ENCODE results near the gene FAM53B. TPM values are rescaled to one million over a fixed set of nuclear protein-coding genes. Genes with fewer than 3 reads are reported as not detected.

Gene FAM53B
- total RNA-seq, 2 donors from 2014 or later = 43.3 to 45.2 TPM

- Histone ChIP-seq H3K9me3 (no peaks in the 10 kb centered on the region), H3K4me3 (no peak overlapping the region), H3K36me3 (no peaks in the 10 kb centered on the region), H3K27ac (no peak overlapping the region), H3K27me3 (no peaks in the 10 kb centered on the region), H3K4me1 (no peaks in the 10 kb centered on the region), H3K9ac (ENCODE audit: low read depth in 2 of 2, low read length in 2 of 2) (no peak overlapping the region)
- TF ChIP-seq, protein P1, sequence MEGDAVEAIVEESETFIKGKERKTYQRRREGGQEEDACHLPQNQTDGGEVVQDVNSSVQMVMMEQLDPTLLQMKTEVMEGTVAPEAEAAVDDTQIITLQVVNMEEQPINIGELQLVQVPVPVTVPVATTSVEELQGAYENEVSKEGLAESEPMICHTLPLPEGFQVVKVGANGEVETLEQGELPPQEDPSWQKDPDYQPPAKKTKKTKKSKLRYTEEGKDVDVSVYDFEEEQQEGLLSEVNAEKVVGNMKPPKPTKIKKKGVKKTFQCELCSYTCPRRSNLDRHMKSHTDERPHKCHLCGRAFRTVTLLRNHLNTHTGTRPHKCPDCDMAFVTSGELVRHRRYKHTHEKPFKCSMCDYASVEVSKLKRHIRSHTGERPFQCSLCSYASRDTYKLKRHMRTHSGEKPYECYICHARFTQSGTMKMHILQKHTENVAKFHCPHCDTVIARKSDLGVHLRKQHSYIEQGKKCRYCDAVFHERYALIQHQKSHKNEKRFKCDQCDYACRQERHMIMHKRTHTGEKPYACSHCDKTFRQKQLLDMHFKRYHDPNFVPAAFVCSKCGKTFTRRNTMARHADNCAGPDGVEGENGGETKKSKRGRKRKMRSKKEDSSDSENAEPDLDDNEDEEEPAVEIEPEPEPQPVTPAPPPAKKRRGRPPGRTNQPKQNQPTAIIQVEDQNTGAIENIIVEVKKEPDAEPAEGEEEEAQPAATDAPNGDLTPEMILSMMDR (IDR thresholded peaks at IDR 0.05) = no peak
- intact Hi-C loops (cut with DNase I) = no loop called here
- no peak for DNase-seq
Observed at GRCh38 chr10:124765256-124765655, 21.1 kb upstream of the FAM53B start.

GRCh38 chr10:124763267-124763666 is 19.1 kb upstream of the FAM53B start:
- Histone ChIP-seq H3K4me3 (no peak overlapping the region), H3K27ac (no peak overlapping the region), H3K36me3 (no peaks in the 10 kb centered on the region), H3K4me1 (no peaks in the 10 kb centered on the region), H3K9me3 (no peaks in the 10 kb centered on the region), H3K9ac (ENCODE audit: low read depth in 2 of 2, low read length in 2 of 2) (no peak overlapping the region), H3K27me3 (no peaks in the 10 kb centered on the region)
- intact Hi-C loops (cut with DNase I) = no loop called here
- DNase-seq = no peak
- TF ChIP-seq, protein P1 (IDR thresholded peaks at IDR 0.05) = no peak

DNA sequence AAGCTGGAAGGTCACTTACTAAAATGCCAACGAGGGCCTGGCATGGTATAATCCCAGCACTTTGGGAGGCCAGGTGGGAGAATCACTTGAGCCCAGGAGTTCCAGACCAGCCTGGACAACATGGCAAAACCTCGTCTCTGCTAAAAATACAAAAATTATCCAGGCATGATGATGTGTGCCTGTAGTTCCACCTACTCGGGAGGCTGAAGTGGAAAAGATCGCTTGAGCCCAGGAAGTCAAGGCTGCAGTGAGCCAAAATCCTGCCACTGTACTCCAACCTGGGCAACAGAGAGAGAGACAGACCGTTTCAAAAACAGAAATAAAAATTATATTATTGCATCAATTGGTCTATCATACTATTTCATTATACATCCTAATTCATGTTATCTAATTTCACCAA is 18.1 kb upstream of the FAM53B start:
- no peak overlapping the region for H3K4me3 ChIP-seq
- no peaks in the 10 kb centered on the region for H3K27me3 ChIP-seq
- intact Hi-C loops (cut with DNase I) = no loop called here
- H3K36me3 ChIP-seq = no peaks in the 10 kb centered on the region
- no peak for DNase-seq
- H3K27ac ChIP-seq = no peak overlapping the region
- no peaks in the 10 kb centered on the region for H3K4me1 ChIP-seq
- no peaks in the 10 kb centered on the region for H3K9me3 ChIP-seq
- TF ChIP-seq, protein P1 (IDR thresholded peaks at IDR 0.05) = no peak
- H3K9ac ChIP-seq (ENCODE audit: low read depth in 2 of 2, low read length in 2 of 2) = no peak overlapping the region

DNA sequence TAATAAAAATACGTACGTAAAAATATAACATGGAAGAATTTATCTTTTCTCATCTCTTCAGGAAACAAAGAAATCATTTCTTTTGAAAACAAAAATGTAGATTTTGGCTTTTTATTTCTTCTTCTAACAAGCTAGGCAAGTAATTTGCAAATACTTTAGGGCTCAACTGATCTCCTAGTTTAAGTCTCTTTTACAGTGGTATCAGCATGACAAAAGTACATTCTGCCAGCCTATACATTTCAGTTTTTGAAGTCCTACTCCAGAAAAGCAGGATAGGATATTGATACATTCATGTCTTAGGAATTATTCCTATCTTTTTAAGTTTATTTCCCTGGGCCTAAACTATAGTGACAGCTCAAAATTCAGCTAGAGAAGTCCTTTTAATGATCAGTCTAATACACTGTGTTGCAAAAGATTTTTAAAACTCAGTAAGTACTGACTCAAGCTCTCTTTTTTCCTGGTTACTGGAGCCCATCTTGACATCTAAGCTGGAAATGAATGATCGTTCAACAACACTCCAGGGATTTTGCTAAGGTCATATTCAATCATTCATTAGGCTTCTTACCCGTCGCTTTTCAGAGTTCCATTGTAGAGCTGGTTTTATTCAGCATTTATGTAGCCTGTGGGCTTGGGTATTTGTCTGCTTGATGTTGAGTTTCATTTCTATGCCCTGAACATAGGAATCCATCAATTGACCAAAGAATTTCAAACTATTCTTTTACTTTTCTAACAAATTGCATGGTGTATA is 12.2 kb upstream of the FAM53B start:
- H3K27ac ChIP-seq = no peak overlapping the region
- TF ChIP-seq, protein P1 (IDR thresholded peaks at IDR 0.05) = no peak

DNA sequence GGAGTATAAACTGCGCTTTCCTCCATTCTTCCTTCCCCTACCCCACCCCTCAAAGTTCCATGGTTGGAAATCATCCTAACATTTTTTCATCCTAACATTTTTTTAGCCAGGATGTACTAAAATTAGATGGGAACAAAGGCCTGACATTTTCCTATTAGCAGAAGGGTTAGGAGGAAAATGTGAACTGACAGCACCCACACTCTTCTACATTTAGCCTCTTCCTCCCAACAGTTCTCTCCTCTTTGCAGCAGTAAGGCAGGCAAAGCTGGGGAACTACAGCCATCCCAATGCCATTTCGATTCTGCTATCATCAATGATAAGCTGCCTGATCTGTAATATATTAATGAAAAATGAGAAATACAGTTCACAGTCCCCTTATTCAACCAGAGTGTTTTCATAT is 11.4 kb upstream of the FAM53B start:
- no peak for DNase-seq
- H3K9ac ChIP-seq (ENCODE audit: low read depth in 2 of 2, low read length in 2 of 2) = no peak overlapping the region
- no peaks in the 10 kb centered on the region for H3K27me3 ChIP-seq
- no peaks in the 10 kb centered on the region for H3K4me1 ChIP-seq
- no peak overlapping the region for H3K4me3 ChIP-seq
- intact Hi-C loops (cut with DNase I) = no loop called here
- no peaks in the 10 kb centered on the region for H3K9me3 ChIP-seq
- H3K36me3 ChIP-seq = no peaks in the 10 kb centered on the region
- TF ChIP-seq, protein P1 (IDR thresholded peaks at IDR 0.05) = no peak
- no peak overlapping the region for H3K27ac ChIP-seq

More for the DNA sequence above, 12.2 kb upstream of the FAM53B start:
- H3K9ac ChIP-seq (ENCODE audit: low read depth in 2 of 2, low read length in 2 of 2) = no peak overlapping the region
- no peak for DNase-seq
- no peaks in the 10 kb centered on the region for H3K4me1 ChIP-seq
- H3K4me3 ChIP-seq = no peak overlapping the region
- intact Hi-C loops (cut with DNase I) = no loop called here
- no peaks in the 10 kb centered on the region for H3K9me3 ChIP-seq
- no peaks in the 10 kb centered on the region for H3K36me3 ChIP-seq
- H3K27me3 ChIP-seq = no peaks in the 10 kb centered on the region

Data from colonic mucosa (tissue), 4 donors.